K562 (cell line): Measurements from ENCODE around the gene SLCO2B1.

Source experiments
- EP300 ChIP-seq: IDR thresholded peaks from 2 replicates; pipeline ENCODE4 v1.6.1; 2012; ENCODE audit warnings: low read length, improper control_type of control experiment
- NELFE ChIP-seq: IDR thresholded peaks from 2 replicates; pipeline ENCODE4 v1.6.1; 2011; ENCODE audit warnings: mild to moderate bottlenecking; ENCODE audit not compliant: insufficient read depth, insufficient read length

DNA sequence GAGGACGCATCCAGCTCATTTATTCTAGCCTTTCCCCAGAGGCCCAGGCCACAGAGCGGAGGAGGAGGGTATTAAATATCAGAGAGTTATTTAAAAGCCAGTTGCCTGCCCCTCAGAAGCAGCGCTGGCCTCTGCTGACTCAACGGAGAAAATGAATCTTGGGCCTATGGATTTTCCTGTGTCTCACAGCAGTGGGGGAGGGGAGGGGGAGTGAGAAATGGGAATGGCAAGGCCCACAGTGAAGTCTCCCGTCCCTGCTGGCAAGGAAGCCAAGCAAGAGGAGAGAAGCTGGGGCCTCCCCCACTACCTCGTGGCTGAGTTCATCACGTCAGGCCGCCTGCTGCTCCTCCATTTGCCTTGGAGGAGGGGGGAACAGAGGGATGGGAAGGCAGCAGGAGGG is 85.2 kb downstream of the SLCO2B1 start:
- TF ChIP-seq EP300 (no peak), NELFE (no peak)
